HG03378 (cell line): ENCODE data around the gene NAA10.

Experiments
- ATAC-seq: cut with Tn5 transposase; IDR thresholded peaks from one replicate; pipeline ENCODE4 v1.9.1; 2021; ENCODE audit warnings: mild to moderate bottlenecking, moderate library complexity; ENCODE audit not compliant: unreplicated experiment

The NAA10 gene

GRCh38 chrX:153911798-153912197 is 23.0 kb downstream of the NAA10 start:
- ATAC-seq, result no peak

GRCh38 chrX:153910446-153910845 is 24.4 kb downstream of the NAA10 start:
- no peak for ATAC-seq

- ATAC-seq, result no peak
Observed at GRCh38 chrX:153909980-153910360, 24.9 kb downstream of the NAA10 start.

GRCh38 chrX:153909024-153909979 is 25.5 kb downstream of the NAA10 start:
- no peak for ATAC-seq

GRCh38 chrX:153908219-153908860 is 26.5 kb downstream of the NAA10 start:
- ATAC-seq, result no peak

GRCh38 chrX:153907456-153907855 is 27.4 kb downstream of the NAA10 start:
- no peak for ATAC-seq

- no peak for ATAC-seq
Observed at GRCh38 chrX:153906126-153906917, 28.5 kb downstream of the NAA10 start.

GRCh38 chrX:153905481-153906095 is 29.2 kb downstream of the NAA10 start:
- no peak for ATAC-seq

- no peak for ATAC-seq
Observed at GRCh38 chrX:153903991-153904957, 30.6 kb downstream of the NAA10 start, which contains the start of gene AVPR2. TSS of gene AVPR2 (plus strand) at chrX:153904673. CDS start at chrX:153905146, 473 bp downstream.

GRCh38 chrX:153903238-153903980 is 31.4 kb downstream of the NAA10 start:
- no peak for ATAC-seq

- no peak for ATAC-seq
Observed at GRCh38 chrX:153902385-153902784, 32.5 kb downstream of the NAA10 start.

GRCh38 chrX:153901753-153902140 is 33.1 kb downstream of the NAA10 start:
- ATAC-seq, result no peak

- ATAC-seq, result peak; percentile 75
Observed at GRCh38 chrX:153900831-153901752, 33.7 kb downstream of the NAA10 start.

GRCh38 chrX:153897899-153898298 is 36.9 kb downstream of the NAA10 start:
- ATAC-seq, result no peak

GRCh38 chrX:153889123-153889522 is 45.7 kb downstream of the NAA10 start:
- no peak for ATAC-seq

GRCh38 chrX:153888344-153888743 is 46.5 kb downstream of the NAA10 start:
- no peak for ATAC-seq

GRCh38 chrX:153887385-153887784 is 47.5 kb downstream of the NAA10 start:
- ATAC-seq, result no peak

- no peak for ATAC-seq
Observed at GRCh38 chrX:153886915-153887314, 47.9 kb downstream of the NAA10 start.
